ENCODE data around the gene AGAP1. TPM values are rescaled to one million over a fixed set of nuclear protein-coding genes. Genes with fewer than 3 reads are reported as not detected.
A peak's percentile ranks its signal among the peaks of the same experiment; 100 is the strongest.

AGAP1 gene
- total RNA-seq, 2 donors from 2014 or later: 32.8 to 34.7 TPM

DNA sequence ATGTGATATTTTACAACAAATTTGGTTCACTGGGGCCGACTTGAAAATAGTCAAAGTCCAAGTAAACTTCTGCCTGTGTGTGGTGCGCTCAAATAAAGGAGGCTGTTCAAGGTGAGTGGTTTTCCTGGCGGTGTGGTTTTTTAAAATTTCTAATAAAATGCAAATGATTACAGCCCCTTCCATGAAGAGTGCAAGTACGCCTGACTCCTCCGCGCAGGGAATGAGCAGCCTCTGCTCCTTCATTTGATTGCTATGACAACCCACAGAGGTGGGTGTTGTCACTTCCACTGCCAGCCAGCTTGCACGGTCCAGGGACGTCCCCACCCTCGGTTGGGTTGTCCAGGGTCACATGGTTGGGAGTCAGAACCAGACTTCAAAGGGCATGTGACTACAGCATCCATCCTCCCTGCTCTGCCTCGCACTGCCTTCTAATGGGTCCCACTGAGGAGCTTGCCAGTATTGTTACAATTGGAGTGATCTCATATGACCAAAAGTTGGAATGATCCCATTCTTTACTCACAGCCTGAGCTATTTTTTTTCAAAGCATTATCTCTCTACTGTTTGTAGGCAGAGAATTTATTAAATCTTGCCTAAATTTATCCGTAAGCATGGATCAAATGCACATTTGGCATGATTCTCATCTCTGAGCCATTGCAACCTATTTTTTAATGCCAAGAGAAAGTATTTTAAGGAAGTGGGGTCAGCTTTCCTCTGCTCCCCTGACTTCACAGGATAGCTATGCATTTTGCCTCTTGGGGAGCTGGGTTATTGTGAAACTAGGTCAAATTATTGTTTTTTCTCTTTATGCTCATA lies 121.3 kb downstream of the AGAP1 start:
- no peaks in the 10 kb centered on the region for H3K9me3 ChIP-seq (ENCODE audit: control insufficient read depth, low read length)
- no peaks in the 10 kb centered on the region for H3K27me3 ChIP-seq (ENCODE audit: control insufficient read depth, insufficient read depth, low read length, poor library complexity, severe bottlenecking)
- peak overlapping the region; percentile 64 for H3K27ac ChIP-seq (ENCODE audit: low read depth, low read length)
- Mint-ChIP-seq H3K27me3 (ENCODE audit: insufficient read depth) (no peaks in the 10 kb centered on the region), H3K27ac (no peak overlapping the region), H3K4me3 (no peak overlapping the region), H3K36me3 (ENCODE audit: low read depth) (peaks cover 3% of the 10 kb centered on the region), H3K4me1 (peaks cover 19% of the 10 kb centered on the region), H3K9me3 (no peaks in the 10 kb centered on the region)
- TF ChIP-seq, protein P1, sequence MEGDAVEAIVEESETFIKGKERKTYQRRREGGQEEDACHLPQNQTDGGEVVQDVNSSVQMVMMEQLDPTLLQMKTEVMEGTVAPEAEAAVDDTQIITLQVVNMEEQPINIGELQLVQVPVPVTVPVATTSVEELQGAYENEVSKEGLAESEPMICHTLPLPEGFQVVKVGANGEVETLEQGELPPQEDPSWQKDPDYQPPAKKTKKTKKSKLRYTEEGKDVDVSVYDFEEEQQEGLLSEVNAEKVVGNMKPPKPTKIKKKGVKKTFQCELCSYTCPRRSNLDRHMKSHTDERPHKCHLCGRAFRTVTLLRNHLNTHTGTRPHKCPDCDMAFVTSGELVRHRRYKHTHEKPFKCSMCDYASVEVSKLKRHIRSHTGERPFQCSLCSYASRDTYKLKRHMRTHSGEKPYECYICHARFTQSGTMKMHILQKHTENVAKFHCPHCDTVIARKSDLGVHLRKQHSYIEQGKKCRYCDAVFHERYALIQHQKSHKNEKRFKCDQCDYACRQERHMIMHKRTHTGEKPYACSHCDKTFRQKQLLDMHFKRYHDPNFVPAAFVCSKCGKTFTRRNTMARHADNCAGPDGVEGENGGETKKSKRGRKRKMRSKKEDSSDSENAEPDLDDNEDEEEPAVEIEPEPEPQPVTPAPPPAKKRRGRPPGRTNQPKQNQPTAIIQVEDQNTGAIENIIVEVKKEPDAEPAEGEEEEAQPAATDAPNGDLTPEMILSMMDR (conservative IDR thresholded peaks at IDR 0.05): no peak
- no peak overlapping the region for H3K4me3 ChIP-seq (ENCODE audit: low read length)
- peaks cover 4% of the 10 kb centered on the region for H3K4me1 ChIP-seq (ENCODE audit: control insufficient read depth, insufficient read depth, low read length)
- DNase-seq: no peak
- no peak overlapping the region for H3K9ac ChIP-seq (ENCODE audit: extremely low read depth, low read length, poor library complexity, severe bottlenecking)
- H3K36me3 ChIP-seq (ENCODE audit: control insufficient read depth, insufficient read depth, low read length): no peaks in the 10 kb centered on the region
- WGBS, 2 experiments (ENCODE audit: insufficient coverage in 1 of 2, insufficient read length in 1 of 2): 88 to 93% methylated on average over 10 to 11 of the region's 11 CpGs

DNA sequence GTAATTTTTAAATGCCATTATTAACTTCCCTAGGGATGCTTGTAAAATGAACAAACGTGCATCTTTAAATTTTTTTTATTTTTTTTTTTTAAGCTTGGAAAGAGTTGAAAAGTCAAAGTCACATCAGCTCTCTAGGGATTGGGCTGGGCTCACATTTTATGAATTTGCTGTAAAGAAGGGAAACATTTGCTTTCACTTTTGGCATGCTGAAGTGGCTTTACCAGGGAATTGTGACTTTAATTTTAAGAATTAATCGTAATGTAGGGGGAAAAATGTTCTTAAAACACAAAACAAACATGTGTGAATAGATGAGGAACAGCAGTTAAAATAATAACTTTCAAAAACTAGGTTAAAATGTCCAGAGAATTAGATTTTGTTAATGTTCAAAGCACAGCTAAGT lies 123.0 kb downstream of the AGAP1 start:
- Mint-ChIP-seq H3K4me1 (peaks cover 13% of the 10 kb centered on the region), H3K27ac (no peak overlapping the region), H3K27me3 (ENCODE audit: insufficient read depth) (no peaks in the 10 kb centered on the region), H3K4me3 (no peak overlapping the region), H3K36me3 (ENCODE audit: low read depth) (peaks cover 3% of the 10 kb centered on the region), H3K9me3 (no peaks in the 10 kb centered on the region)
- H3K9ac ChIP-seq (ENCODE audit: extremely low read depth, low read length, poor library complexity, severe bottlenecking): no peak overlapping the region
- peaks cover 4% of the 10 kb centered on the region for H3K4me1 ChIP-seq (ENCODE audit: control insufficient read depth, insufficient read depth, low read length)
- no peaks in the 10 kb centered on the region for H3K36me3 ChIP-seq (ENCODE audit: control insufficient read depth, insufficient read depth, low read length)
- H3K4me3 ChIP-seq (ENCODE audit: low read length): no peak overlapping the region
- DNase-seq: no peak
- H3K9me3 ChIP-seq (ENCODE audit: control insufficient read depth, low read length): no peaks in the 10 kb centered on the region
- TF ChIP-seq, protein P1 (conservative IDR thresholded peaks at IDR 0.05): no peak
- H3K27ac ChIP-seq (ENCODE audit: low read depth, low read length): no peak overlapping the region
- H3K27me3 ChIP-seq (ENCODE audit: control insufficient read depth, insufficient read depth, low read length, poor library complexity, severe bottlenecking): no peaks in the 10 kb centered on the region
- WGBS, 2 experiments (ENCODE audit: insufficient coverage in 1 of 2, insufficient read length in 1 of 2): 100% methylated on average over 1 to 2 of the region's 2 CpGs

DNA sequence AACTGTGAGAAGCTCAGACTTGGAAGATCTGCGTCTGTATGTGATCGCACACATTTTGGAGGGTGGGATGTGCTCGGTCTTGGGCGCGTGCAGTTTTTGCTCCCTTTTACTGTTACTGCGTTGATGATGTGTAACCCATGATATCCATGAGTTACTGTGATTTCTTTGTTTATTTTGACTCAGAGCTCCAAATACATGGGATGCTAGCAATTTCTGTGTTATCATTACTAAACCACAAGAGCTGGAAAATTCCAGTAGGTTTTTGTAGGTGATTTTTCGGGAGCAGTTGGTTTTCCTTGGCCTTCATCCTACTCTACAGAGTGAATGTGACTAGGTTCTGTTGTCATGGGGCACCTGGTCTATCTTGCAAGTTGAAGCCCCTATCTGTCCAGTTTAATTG lies 124.2 kb downstream of the AGAP1 start:
- H3K27ac Mint-ChIP-seq: no peak overlapping the region
- DNase-seq: no peak
- no peaks in the 10 kb centered on the region for H3K9me3 ChIP-seq (ENCODE audit: control insufficient read depth, low read length)
- H3K4me3 ChIP-seq (ENCODE audit: low read length): no peak overlapping the region
- no peak overlapping the region for H3K4me3 Mint-ChIP-seq
- no peaks in the 10 kb centered on the region for H3K27me3 ChIP-seq (ENCODE audit: control insufficient read depth, insufficient read depth, low read length, poor library complexity, severe bottlenecking)
- H3K4me1 Mint-ChIP-seq: peaks cover 4% of the 10 kb centered on the region
- H3K27me3 Mint-ChIP-seq (ENCODE audit: insufficient read depth): no peaks in the 10 kb centered on the region
- TF ChIP-seq, protein P1 (conservative IDR thresholded peaks at IDR 0.05): no peak
- no peaks in the 10 kb centered on the region for H3K36me3 ChIP-seq (ENCODE audit: control insufficient read depth, insufficient read depth, low read length)
- H3K36me3 Mint-ChIP-seq (ENCODE audit: low read depth): peaks cover 3% of the 10 kb centered on the region
- H3K27ac ChIP-seq (ENCODE audit: low read depth, low read length): no peak overlapping the region
- no peaks in the 10 kb centered on the region for H3K4me1 ChIP-seq (ENCODE audit: control insufficient read depth, insufficient read depth, low read length)
- no peaks in the 10 kb centered on the region for H3K9me3 Mint-ChIP-seq
- no peak overlapping the region for H3K9ac ChIP-seq (ENCODE audit: extremely low read depth, low read length, poor library complexity, severe bottlenecking)
- 92% methylated on average over 2 to 7 of the region's 7 CpGs for WGBS, 2 experiments (ENCODE audit: insufficient coverage in 1 of 2, insufficient read length in 1 of 2)

All from endodermal cell (in vitro differentiated cells).